GM19099 (cell line): ENCODE data around the gene LPP.

ENCODE experiments used
- POLR2A ChIP-seq: IDR thresholded peaks from 3 replicates; pipeline ENCODE4 v1.6.1; 2011; ENCODE audit warnings: low read depth; ENCODE audit not compliant: insufficient read length; ENCODE audit errors: extremely low read depth

The LPP gene

GRCh38 chr3:188385295-188385694, 231.3 kb downstream of the LPP start:
- TF ChIP-seq POLR2A: no peak

- TF ChIP-seq POLR2A: no peak
These were observed 235.9 kb downstream of the LPP start for GRCh38 chr3:188389711-188390342.

GRCh38 chr3:188390343-188390718, 236.4 kb downstream of the LPP start:
- no peak for TF ChIP-seq POLR2A

GRCh38 chr3:188390775-188391443, 237.0 kb downstream of the LPP start:
- TF ChIP-seq POLR2A: no peak

- TF ChIP-seq POLR2A: no peak
These were observed 237.6 kb downstream of the LPP start for GRCh38 chr3:188391592-188391991.

GRCh38 chr3:188392076-188392475, 238.1 kb downstream of the LPP start:
- no peak for TF ChIP-seq POLR2A

- TF ChIP-seq POLR2A: no peak
These were observed 240.7 kb downstream of the LPP start for GRCh38 chr3:188394623-188395022.

- TF ChIP-seq POLR2A: no peak
These were observed 242.3 kb downstream of the LPP start for GRCh38 chr3:188396251-188396650.

- TF ChIP-seq POLR2A: no peak
These were observed 242.9 kb downstream of the LPP start for GRCh38 chr3:188396900-188397299.

GRCh38 chr3:188397766-188398705, 244.1 kb downstream of the LPP start:
- no peak for TF ChIP-seq POLR2A

- TF ChIP-seq POLR2A: no peak
These were observed 246.7 kb downstream of the LPP start for GRCh38 chr3:188400494-188401243.

- no peak for TF ChIP-seq POLR2A
These were observed 247.5 kb downstream of the LPP start for GRCh38 chr3:188401244-188401993.

- TF ChIP-seq POLR2A: no peak
These were observed 248.3 kb downstream of the LPP start for GRCh38 chr3:188402229-188402628.

- TF ChIP-seq POLR2A: no peak
These were observed 249.4 kb downstream of the LPP start for GRCh38 chr3:188403404-188403803.

GRCh38 chr3:188404124-188404523, 250.2 kb downstream of the LPP start:
- no peak for TF ChIP-seq POLR2A

GRCh38 chr3:188404701-188405100, 250.7 kb downstream of the LPP start:
- TF ChIP-seq POLR2A: no peak
